GM12878 (cell line): ENCODE measurements around the gene CHP2. TPM values are rescaled to one million over a fixed set of nuclear protein-coding genes. Genes with fewer than 3 reads are reported as not detected.
A peak's percentile ranks its signal among the peaks of the same experiment; 100 is the strongest.
"Not testable (repeated sequence)": the region's sequence is repeated elsewhere in the genome, so short reads cannot be mapped to it uniquely, and the experiment has no call there.

Source experiments
- ATAC-seq: fragments of 200-7000 bp; cut with Tn5 transposase; 3 replicates; pipeline ENCODE4 v1.9.1; 2020; ENCODE audit warnings: mild to moderate bottlenecking, moderate library complexity
- BruUV-seq: library from RNA; stranded (reverse); fragments of 400-500 nt; replicated peaks from 2 replicates; lab custom pipeline; 2021; lab: Mats Ljungman, UMichigan
- CTCF ChIA-PET: fragments of 300-600 bp; sonication (Branson Sonifier 250); formaldehyde crosslinking; extraction: SDS; loops from one replicate; lab custom pipeline; 2021; ENCODE audit warnings: inconsistent platforms; lab: Yijun Ruan, JAX
- POLR2A ChIA-PET: fragments of 350-600 bp; formaldehyde crosslinking; extraction: SDS; loops from one replicate; lab custom pipeline; 2021; ENCODE audit warnings: inconsistent platforms; lab: Charles Lee
- RAD21 ChIA-PET: fragments of 300-600 bp; sonication (Branson Sonifier 250); formaldehyde crosslinking; loops from one replicate; lab custom pipeline; 2023; ENCODE audit warnings: antibody characterized with exemption; ENCODE audit not compliant: unreplicated experiment; lab: Charles Lee
- SMC1A ChIA-PET: fragments of 300-600 bp; sonication (Branson Sonifier 250); formaldehyde crosslinking; loops from one replicate; lab custom pipeline; 2023; ENCODE audit not compliant: unreplicated experiment, uncharacterized antibody; lab: Charles Lee
- DNase-seq: peaks from one replicate; pipeline ENCODE4 v3.0.0-alpha.2; 2011; ENCODE audit warnings: low read depth, low spot score
- FAIRE-seq: peaks from 3 replicates; lab custom pipeline; 2011; peaks lifted over from hg19 to GRCh38; lab: Jason Lieb, UNC
- H2AFZ ChIP-seq: 2 replicates; pipeline ENCODE4 v1.6.0; 2011; ENCODE audit warnings: low read depth, low read length, control low read depth; ENCODE audit not compliant: control insufficient read depth
- H3K27ac ChIP-seq: 2 replicates; pipeline ENCODE4 v1.5.1; 2011; ENCODE audit warnings: control low read depth; ENCODE audit not compliant: control insufficient read depth, insufficient read depth
- H3K27me3 ChIP-seq, 2 experiments: replicated peaks in 1 of 2; 2 replicates each; pipeline versions ENCODE4 v1.6.0 to v1.6.1; 2011; ENCODE audit warnings: low read length in 1 of 2; ENCODE audit not compliant: control insufficient read depth in 2 of 2, insufficient read depth in 2 of 2
- H3K36me3 ChIP-seq, 2 experiments: 2 replicates each; pipeline ENCODE4 v1.5.1; 2011; ENCODE audit warnings: low read length in 1 of 2; ENCODE audit not compliant: control insufficient read depth in 2 of 2, insufficient read depth in 2 of 2
- H3K4me1 ChIP-seq: 2 replicates; pipeline ENCODE4 v1.6.1; 2011; ENCODE audit warnings: mild to moderate bottlenecking, low read length, moderate library complexity, mixed read lengths; ENCODE audit not compliant: control insufficient read depth, insufficient read depth
- H3K4me2 ChIP-seq: 2 replicates; pipeline ENCODE4 v1.6.0; 2011; ENCODE audit warnings: control low read depth; ENCODE audit not compliant: control insufficient read depth, insufficient read depth
- H3K4me3 ChIP-seq: fragments of 200-600 bp; sonication (generic); 2 replicates; pipeline ENCODE4 v1.5.1; 2016
- H3K79me2 ChIP-seq: 2 replicates; pipeline ENCODE4 v1.6.0; 2011; ENCODE audit warnings: low read length; ENCODE audit not compliant: control insufficient read depth, insufficient read depth
- H3K9ac ChIP-seq: 2 replicates; pipeline ENCODE4 v1.8.0; 2011; ENCODE audit warnings: low read length, control low read depth, mixed read lengths; ENCODE audit not compliant: control insufficient read depth, insufficient read depth
- H3K9me3 ChIP-seq: replicated peaks from 3 replicates; pipeline ENCODE4 v1.5.1; 2011; ENCODE audit warnings: mild to moderate bottlenecking, low read length; ENCODE audit not compliant: control insufficient read depth, insufficient read depth
- H4K20me1 ChIP-seq: 2 replicates; pipeline ENCODE4 v1.6.0; 2011; ENCODE audit not compliant: control insufficient read depth, insufficient read depth
- ZBED1 ChIP-seq: IDR thresholded peaks from 2 replicates; pipeline ENCODE4 v1.6.1; 2016; ENCODE audit warnings: borderline replicate concordance
- WGBS: methylation state at CpG from one replicate; pipeline ENCODE4 v1.1.6; 2016; ENCODE audit warnings: low lambda C conversion rate; ENCODE audit not compliant: insufficient replicate concordance, insufficient coverage; ENCODE audit errors: missing lambda C conversion rate; 5-methylcytosine and 5-hydroxymethylcytosine counted together
- in situ Hi-C: fragments of 300-500 bp; cut with MboI; formaldehyde crosslinking; loops from 9 replicates; pipeline ENCODE4 v1.14.3; 2018; ENCODE audit warnings: mixed read lengths
- intact Hi-C: fragments of 100-400 bp; cut with micrococcal nuclease; formaldehyde crosslinking; loops from one replicate; pipeline ENCODE4 v1.14.2; 2022; ENCODE audit not compliant: unreplicated experiment
- polyA plus RNA-seq, 11 experiments: library from polyadenylated mRNA; depleted of rRNA in 4 of 11; unstranded in 6 of 11; stranded (reverse) in 5 of 11; fragments of >200 nt; fragmentation: Nextera tagmentation in 4 of 11; fragmentation: Illumina TruSeq in 1 of 11; extraction: Ambion mirVana in 4 of 11; extraction: Trizol in 1 of 11; gene quantifications; 1 replicate in 1 of 11; 2 replicates in 10 of 11; pipeline versions ENCODE4 v1.2.1 to v1.2.3, GENCODE V29; 2011 to 2016; ENCODE audit warnings: inconsistent platforms in 2 of 11, missing spikeins in 2 of 11, low read depth in 1 of 11
- total RNA-seq, 4 experiments: library from RNA; depleted of rRNA in 3 of 4; stranded (reverse); fragments of >200 nt in 3 of 4; fragmentation: Illumina TruSeq in 1 of 4; extraction: Trizol in 1 of 4; gene quantifications; 2 replicates each; pipeline versions ENCODE4 v1.2.1 to v1.2.3, GENCODE V29; 2013 to 2021

Gene CHP2
- total and polyA plus RNA-seq, 10 of the 15 experiments (the other 5 are each of a cell fraction or from before 2014, with no cell fraction given), result not detected

GRCh38 chr16:23734176-23734893, 20.5 kb upstream of the CHP2 start:
- ChIA-PET POLR2A (no interaction called here), CTCF (interaction anchor here (0.6 to 1.3 kb wide), 6 partner anchors 37 to 765 kb away, joined by 3 to 5 read pairs (median 3); no protein-coding TSS in a partner anchor), RAD21 (interaction anchor here (0.6 to 1.0 kb wide), 5 partner anchors 48 to 770 kb away, joined by 3 to 5 read pairs (median 4); no protein-coding TSS in a partner anchor), SMC1A (interaction anchor here (0.6 to 1.4 kb wide), 5 partner anchors 140 to 770 kb away, joined by 3 to 6 read pairs (median 3); no protein-coding TSS in a partner anchor)
- no peaks in the 10 kb centered on the region for H3K36me3 ChIP-seq
- H3K9me3 ChIP-seq, result no peaks in the 10 kb centered on the region
- BruUV-seq, result no TSS peak
- no peak overlapping the region for H3K9ac ChIP-seq
- H3K4me2 ChIP-seq, result no peak overlapping the region
- in situ Hi-C loops, result loop anchor here (10.0 kb wide), 1 partner anchor 520 kb away; the partner anchor contains the start of gene CACNG3
- no peak overlapping the region for H2AFZ ChIP-seq
- 62% methylated on average over 19 of the region's 19 CpGs for WGBS
- TF ChIP-seq ZBED1, result no peak
- peaks cover 8% of the 10 kb centered on the region for H3K4me1 ChIP-seq
- no peak overlapping the region for H3K27ac ChIP-seq
- peak; percentile 35 for ATAC-seq
- no peak for FAIRE-seq
- intact Hi-C loops, result no loop called here
- no peak for DNase-seq
- H3K27me3 ChIP-seq, result no peaks in the 10 kb centered on the region
- H3K4me3 ChIP-seq, result no peak overlapping the region
- no peaks in the 10 kb centered on the region for H3K79me2 ChIP-seq
- no peaks in the 10 kb centered on the region for H4K20me1 ChIP-seq

GRCh38 chr16:23737423-23738028, 17.3 kb upstream of the CHP2 start:
- in situ Hi-C loops (loop anchor here (5.0 to 10.0 kb wide), 2 partner anchors 50 to 517 kb away; partner anchors contain the start of gene CACNG3), intact Hi-C loops (loop anchor here (5.0 kb wide), 1 partner anchor 515 kb away; no protein-coding TSS in a partner anchor)
- POLR2A ChIA-PET, H2AFZ ChIP-seq, H3K79me2 ChIP-seq, DNase-seq, RAD21 ChIA-PET, H3K9ac ChIP-seq, H4K20me1 ChIP-seq, H3K27me3 ChIP-seq, H3K4me1 ChIP-seq, ATAC-seq, CTCF ChIA-PET, H3K36me3 ChIP-seq, FAIRE-seq, H3K4me2 ChIP-seq, BruUV-seq, H3K4me3 ChIP-seq, SMC1A ChIA-PET, H3K9me3 ChIP-seq, H3K27ac ChIP-seq: not testable (repeated sequence)
- 29% methylated on average over 1 of the region's 1 CpG for WGBS
